Type B pancreatic cell (in vitro differentiated cells): Measurements from ENCODE around the gene STARD9. TPM values are rescaled to one million over a fixed set of nuclear protein-coding genes. Genes with fewer than 3 reads are reported as not detected.

Source experiments
- DNase-seq: peaks from one replicate; pipeline ENCODE4 v3.0.0; 2021; ENCODE audit warnings: mixed read lengths; ENCODE audit not compliant: unreplicated experiment; ENCODE audit errors: extremely low spot score
- H3K27ac Mint-ChIP-seq: 2 replicates; pipeline ENCODE4 v1.8.0; 2021; ENCODE audit warnings: mild to moderate bottlenecking, mixed read lengths
- H3K27me3 Mint-ChIP-seq: 2 replicates; pipeline ENCODE4 v1.8.0; 2021; ENCODE audit warnings: mixed read lengths
- H3K36me3 Mint-ChIP-seq: 2 replicates; pipeline ENCODE4 v1.8.0; 2021; ENCODE audit warnings: mixed read lengths
- H3K4me1 Mint-ChIP-seq: one replicate; pipeline ENCODE4 v1.8.0; 2021; ENCODE audit warnings: mixed read lengths; ENCODE audit not compliant: unreplicated experiment
- H3K4me3 Mint-ChIP-seq: 2 replicates; pipeline ENCODE4 v1.8.0; 2021; ENCODE audit warnings: mild to moderate bottlenecking, mixed read lengths
- H3K9me3 Mint-ChIP-seq: 2 replicates; pipeline ENCODE4 v1.8.0; 2021; ENCODE audit warnings: mixed read lengths
- total RNA-seq: library from RNA; stranded (reverse); gene quantifications from 2 replicates; pipeline ENCODE4 v1.2.1, GENCODE V29; 2021; ENCODE audit warnings: low replicate concordance
- TF ChIP-seq, protein P1 (sequence below): fragments of 200-600 bp; sonication (generic); conservative IDR thresholded peaks from 2 replicates; pipeline ENCODE4 v1.5.0; 2021; ENCODE audit warnings: antibody characterized with exemption, mild to moderate bottlenecking

STARD9 gene
- total RNA-seq, 1 donor from 2014 or later = 13.7 TPM

DNA sequence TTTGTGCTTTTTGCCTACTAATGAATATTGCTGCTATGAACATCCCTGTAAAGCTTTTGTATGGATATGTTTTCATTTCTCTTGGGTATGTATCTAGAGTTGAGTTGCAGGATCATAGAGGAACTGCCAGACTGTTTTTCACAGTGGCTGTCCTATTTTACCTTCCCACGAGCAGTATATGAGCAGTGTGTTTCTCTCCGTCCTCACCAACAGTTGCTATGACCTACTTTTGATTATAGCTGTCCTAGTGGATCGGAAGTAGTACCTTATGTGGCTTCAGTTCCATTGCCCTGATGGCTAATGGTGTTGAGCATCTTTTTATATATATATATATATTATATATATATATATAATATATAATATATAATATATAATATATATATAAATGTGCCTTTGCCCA, 136.3 kb downstream of the STARD9 start:
- Mint-ChIP-seq H3K36me3 (no peaks in the 10 kb centered on the region), H3K4me1 (no peaks in the 10 kb centered on the region), H3K27me3 (no peaks in the 10 kb centered on the region), H3K9me3 (no peaks in the 10 kb centered on the region), H3K27ac (no peak overlapping the region), H3K4me3 (no peak overlapping the region)
- TF ChIP-seq, protein P1, sequence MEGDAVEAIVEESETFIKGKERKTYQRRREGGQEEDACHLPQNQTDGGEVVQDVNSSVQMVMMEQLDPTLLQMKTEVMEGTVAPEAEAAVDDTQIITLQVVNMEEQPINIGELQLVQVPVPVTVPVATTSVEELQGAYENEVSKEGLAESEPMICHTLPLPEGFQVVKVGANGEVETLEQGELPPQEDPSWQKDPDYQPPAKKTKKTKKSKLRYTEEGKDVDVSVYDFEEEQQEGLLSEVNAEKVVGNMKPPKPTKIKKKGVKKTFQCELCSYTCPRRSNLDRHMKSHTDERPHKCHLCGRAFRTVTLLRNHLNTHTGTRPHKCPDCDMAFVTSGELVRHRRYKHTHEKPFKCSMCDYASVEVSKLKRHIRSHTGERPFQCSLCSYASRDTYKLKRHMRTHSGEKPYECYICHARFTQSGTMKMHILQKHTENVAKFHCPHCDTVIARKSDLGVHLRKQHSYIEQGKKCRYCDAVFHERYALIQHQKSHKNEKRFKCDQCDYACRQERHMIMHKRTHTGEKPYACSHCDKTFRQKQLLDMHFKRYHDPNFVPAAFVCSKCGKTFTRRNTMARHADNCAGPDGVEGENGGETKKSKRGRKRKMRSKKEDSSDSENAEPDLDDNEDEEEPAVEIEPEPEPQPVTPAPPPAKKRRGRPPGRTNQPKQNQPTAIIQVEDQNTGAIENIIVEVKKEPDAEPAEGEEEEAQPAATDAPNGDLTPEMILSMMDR = no peak
- no peak for DNase-seq

DNA sequence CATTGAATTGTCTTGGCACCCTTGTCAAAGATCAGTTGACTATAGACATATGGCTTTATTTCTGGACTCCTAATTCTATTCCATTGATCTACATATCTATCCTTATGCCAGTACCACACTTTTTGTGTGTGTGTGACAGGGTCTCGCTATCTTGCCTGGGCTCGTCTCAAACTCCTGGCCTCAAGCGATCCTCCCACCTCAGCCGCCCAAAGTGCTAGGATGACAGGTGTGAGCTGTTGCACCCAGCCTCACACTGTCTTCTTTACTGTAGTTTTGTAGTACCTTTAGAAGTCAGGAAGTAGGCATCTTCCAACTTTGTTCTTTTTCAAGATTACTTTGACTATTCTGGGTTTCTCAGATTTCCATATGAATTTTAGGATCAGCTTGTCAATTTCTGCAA, 137.2 kb downstream of the STARD9 start:
- no peak for DNase-seq
- no peaks in the 10 kb centered on the region for H3K9me3 Mint-ChIP-seq
- no peaks in the 10 kb centered on the region for H3K4me1 Mint-ChIP-seq
- TF ChIP-seq, protein P1 = no peak
- no peaks in the 10 kb centered on the region for H3K27me3 Mint-ChIP-seq
- no peak overlapping the region for H3K4me3 Mint-ChIP-seq
- no peaks in the 10 kb centered on the region for H3K36me3 Mint-ChIP-seq
- no peak overlapping the region for H3K27ac Mint-ChIP-seq

DNA sequence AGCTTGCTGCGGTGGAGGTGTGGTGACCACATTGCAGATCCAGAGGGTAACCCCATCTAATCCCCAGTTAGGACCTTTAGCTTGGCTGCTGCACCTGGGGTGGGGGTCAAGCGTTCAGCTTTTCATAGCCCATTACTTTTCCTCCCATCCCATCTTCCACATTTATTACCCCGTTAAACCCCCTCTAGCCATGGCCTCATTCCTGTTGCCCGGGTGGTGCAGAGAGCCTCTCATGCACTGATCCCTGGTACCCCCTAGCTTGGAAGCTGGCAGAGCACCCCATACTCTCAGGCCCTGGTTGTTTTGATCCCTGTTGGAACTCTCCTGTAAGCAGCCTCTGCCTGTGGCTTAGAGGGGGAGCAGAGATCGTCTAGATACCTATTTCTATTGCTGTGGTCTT, 140.7 kb downstream of the STARD9 start:
- no peak overlapping the region for H3K27ac Mint-ChIP-seq
- TF ChIP-seq, protein P1 = no peak
- H3K9me3 Mint-ChIP-seq = no peaks in the 10 kb centered on the region
- no peak overlapping the region for H3K4me3 Mint-ChIP-seq
- no peaks in the 10 kb centered on the region for H3K36me3 Mint-ChIP-seq
- DNase-seq = no peak
- H3K4me1 Mint-ChIP-seq = no peaks in the 10 kb centered on the region
- no peaks in the 10 kb centered on the region for H3K27me3 Mint-ChIP-seq

DNA sequence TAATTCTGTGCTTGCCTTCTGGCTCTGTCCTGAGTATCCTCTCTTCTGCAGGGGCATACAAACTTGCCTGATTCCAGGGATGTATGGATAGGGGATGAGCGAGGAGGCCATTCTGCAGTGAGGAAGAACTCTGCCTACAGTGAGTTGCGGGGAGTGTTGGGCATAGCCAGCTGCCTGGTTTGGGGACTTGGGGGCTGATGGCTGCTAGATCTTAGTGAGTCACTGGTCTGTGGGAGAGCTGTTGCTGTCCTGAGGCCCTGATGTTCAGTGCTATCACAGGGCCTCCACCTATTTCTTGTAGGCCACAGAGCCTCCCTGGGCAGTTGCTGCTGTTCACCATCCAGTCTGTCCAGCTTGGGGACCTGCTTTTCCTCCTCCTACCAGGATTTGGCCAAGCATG, 141.2 kb downstream of the STARD9 start:
- Mint-ChIP-seq H3K27me3 (no peaks in the 10 kb centered on the region), H3K27ac (no peak overlapping the region), H3K4me1 (no peaks in the 10 kb centered on the region), H3K4me3 (no peak overlapping the region), H3K9me3 (no peaks in the 10 kb centered on the region), H3K36me3 (no peaks in the 10 kb centered on the region)
- DNase-seq = no peak
- TF ChIP-seq, protein P1 = no peak

DNA sequence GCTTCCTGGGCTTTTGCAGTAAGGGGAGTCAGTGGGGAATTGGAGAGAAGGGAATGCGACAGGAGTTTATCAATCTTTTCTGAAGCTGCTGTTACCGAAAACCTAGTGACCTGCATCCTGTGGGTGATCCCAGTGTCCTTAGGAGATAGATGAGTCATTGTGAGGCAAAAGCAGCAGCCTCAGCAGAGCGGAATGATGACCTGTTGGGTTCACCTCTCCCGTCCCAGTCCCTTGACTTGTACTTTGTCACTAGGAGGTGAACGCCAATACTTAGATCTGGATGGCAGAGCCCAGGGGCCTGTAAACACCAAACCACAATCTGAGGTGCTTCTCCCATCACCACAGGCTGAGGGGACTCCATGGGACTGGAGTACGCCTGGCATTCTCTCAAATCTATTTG, 143.6 kb downstream of the STARD9 start:
- TF ChIP-seq, protein P1 = no peak
- no peak for DNase-seq
- H3K9me3 Mint-ChIP-seq = no peaks in the 10 kb centered on the region
- H3K4me1 Mint-ChIP-seq = no peaks in the 10 kb centered on the region
- H3K4me3 Mint-ChIP-seq = no peak overlapping the region
- H3K27ac Mint-ChIP-seq = no peak overlapping the region
- no peaks in the 10 kb centered on the region for H3K36me3 Mint-ChIP-seq
- no peaks in the 10 kb centered on the region for H3K27me3 Mint-ChIP-seq

DNA sequence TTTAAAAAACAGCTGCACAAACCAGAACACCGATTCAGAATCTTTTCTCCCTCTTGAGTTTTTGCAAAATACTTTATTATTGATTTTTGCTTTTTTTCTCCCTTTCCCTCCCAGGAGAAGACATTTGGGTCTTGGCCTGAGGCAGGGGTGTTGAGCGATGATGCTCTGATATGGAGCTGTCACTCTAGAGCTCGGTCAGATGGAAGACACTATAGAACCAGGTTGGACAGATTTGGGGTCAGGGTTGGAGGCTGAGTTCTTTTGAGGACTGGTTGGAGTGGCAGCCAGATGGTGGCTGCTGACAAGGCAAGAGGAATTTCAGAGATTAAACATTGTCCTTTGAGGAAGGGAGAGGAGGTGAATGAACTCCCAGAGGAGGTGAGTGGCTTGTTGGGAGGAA, 144.7 kb downstream of the STARD9 start:
- Mint-ChIP-seq H3K27ac (peak overlapping the region; percentile 13), H3K9me3 (no peaks in the 10 kb centered on the region), H3K4me1 (no peaks in the 10 kb centered on the region), H3K27me3 (no peaks in the 10 kb centered on the region), H3K36me3 (peaks cover 5% of the 10 kb centered on the region), H3K4me3 (no peak overlapping the region)
- no peak for DNase-seq
- TF ChIP-seq, protein P1 = no peak
